ENCODE data around the gene PPFIBP1.

Gene PPFIBP1

DNA sequence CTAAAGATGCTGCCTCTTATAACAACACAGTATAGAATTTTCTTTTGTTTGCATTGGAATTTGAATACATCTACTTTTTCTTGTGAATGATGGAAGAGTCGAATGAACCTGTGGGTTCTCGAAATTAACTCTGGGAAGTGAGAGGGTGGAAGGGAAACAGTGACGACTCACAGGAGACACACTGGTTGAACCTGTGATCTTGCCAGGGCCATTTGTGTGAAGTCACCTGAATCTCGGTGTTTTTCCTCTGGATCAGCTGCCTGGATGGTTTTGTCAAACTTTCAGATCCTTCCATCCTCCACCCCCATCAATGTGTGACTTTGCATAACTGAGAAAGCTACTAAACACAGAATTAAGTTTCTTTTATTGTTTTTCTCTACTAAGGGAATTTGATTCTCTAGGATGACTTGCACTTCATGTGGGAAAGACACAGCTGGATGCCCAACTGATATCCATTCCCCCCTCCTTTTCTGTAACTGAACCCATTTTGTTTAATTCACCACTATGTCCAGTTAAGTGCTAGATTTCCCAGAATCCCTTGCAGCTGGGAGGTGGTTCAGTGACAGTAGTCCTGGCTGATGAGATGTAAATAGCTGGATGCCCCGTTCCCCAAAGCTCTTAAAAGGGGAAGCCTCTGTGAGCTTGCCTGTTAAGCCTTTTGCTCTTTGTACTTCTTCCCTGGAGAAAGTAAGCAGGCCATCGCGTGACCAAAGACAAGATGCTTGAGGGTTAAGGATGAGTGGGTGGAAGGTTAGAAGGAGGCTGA is 6.3 kb downstream of the PPFIBP1 start:
- FAIRE-seq (no peak), DNase-seq (ENCODE audit: insufficient read length, low spot score) (no peak)
- no peak for TF ChIP-seq CTCF (IDR thresholded peaks at IDR 0.05; ENCODE audit: insufficient read depth, missing control alignments)

- DNase-seq (ENCODE audit: insufficient read length, low spot score) = no peak
- no peak for FAIRE-seq
- no peak for TF ChIP-seq CTCF (IDR thresholded peaks at IDR 0.05; ENCODE audit: insufficient read depth, missing control alignments)
Measured at GRCh38 chr12:27531896-27532295, 7.9 kb downstream of the PPFIBP1 start.

DNA sequence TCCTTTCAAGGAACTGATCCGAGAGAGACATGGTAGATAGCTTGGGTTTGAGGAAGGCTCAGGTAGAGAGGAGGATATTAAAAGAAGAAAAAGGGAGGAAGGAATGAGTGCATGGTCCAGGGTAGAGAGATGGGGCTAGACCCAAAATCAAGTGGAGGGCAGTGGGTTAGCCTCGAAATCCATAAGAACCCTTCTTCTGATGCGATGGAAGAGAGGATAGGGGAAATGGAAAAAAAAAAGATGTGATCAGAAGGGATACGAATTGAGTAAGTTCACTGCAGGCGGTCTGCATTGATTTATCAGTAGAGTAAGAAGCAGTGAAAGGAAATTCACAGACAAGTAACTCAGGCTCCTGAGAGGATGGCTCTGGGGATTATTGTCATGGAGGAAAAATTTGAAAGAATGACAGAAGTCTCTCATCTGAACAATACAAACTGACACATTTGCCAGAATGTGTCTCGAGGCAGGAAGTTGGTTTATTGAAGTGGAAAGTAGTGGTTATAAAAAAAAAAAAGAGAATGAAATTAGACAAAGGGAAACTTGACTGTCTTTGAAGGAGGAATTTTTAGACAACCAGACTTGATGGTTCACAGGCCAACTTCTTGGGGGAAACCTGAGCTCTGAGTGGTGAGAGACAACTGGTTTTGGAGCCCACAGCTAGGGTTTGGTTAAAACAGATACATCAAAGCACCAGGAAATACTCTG is 10.2 kb downstream of the PPFIBP1 start:
- FAIRE-seq = no peak
- no peak for TF ChIP-seq CTCF (IDR thresholded peaks at IDR 0.05; ENCODE audit: insufficient read depth, missing control alignments)

DNA sequence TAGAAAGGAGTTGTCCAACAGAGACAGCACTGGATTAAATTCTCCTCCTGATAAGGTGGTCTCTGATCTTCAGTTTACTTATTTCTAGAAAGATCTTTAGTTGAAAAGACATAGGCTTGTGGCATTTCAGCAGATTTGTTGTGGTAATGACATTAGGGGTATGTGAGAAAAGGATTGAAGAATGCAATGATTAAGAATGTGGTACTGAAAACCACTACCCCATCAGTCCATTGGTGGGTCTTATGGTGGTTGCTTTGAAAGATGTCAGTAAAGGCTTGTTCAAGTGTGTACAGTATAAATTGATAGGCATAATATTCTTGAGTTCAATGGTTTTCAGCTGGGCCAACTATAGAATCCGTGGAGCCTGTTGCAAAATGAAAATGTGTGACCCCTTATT is 10.8 kb downstream of the PPFIBP1 start:
- DNase-seq (ENCODE audit: insufficient read length, low spot score) (no peak), FAIRE-seq (no peak)
- no peak for TF ChIP-seq CTCF (IDR thresholded peaks at IDR 0.05; ENCODE audit: insufficient read depth, missing control alignments)

More for the DNA sequence above, 10.2 kb downstream of the PPFIBP1 start:
- no peak for DNase-seq (ENCODE audit: insufficient read length, low spot score)

DNA sequence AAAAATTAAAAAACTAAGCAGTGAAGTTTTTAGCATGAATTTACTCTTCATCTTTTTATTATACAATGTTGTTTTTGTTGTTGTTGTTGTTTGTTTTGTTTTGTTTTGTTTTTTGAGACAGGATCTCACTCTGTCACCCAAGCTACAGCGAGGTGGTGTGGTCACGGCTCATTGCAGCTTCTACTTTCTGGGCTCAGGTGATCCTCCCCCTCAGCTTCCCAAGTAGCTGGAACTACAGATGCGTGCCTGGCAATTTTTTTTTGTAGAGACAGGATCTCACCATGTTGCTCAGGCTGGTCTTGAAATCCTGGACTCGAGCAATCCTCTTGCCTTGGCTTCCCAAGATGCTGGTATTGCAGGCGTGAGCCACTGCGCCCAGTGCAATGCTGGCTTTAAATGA is 11.3 kb downstream of the PPFIBP1 start:
- DNase-seq (ENCODE audit: insufficient read length, low spot score) (no peak), FAIRE-seq (no peak)
- no peak for TF ChIP-seq CTCF (IDR thresholded peaks at IDR 0.05; ENCODE audit: insufficient read depth, missing control alignments)

DNA sequence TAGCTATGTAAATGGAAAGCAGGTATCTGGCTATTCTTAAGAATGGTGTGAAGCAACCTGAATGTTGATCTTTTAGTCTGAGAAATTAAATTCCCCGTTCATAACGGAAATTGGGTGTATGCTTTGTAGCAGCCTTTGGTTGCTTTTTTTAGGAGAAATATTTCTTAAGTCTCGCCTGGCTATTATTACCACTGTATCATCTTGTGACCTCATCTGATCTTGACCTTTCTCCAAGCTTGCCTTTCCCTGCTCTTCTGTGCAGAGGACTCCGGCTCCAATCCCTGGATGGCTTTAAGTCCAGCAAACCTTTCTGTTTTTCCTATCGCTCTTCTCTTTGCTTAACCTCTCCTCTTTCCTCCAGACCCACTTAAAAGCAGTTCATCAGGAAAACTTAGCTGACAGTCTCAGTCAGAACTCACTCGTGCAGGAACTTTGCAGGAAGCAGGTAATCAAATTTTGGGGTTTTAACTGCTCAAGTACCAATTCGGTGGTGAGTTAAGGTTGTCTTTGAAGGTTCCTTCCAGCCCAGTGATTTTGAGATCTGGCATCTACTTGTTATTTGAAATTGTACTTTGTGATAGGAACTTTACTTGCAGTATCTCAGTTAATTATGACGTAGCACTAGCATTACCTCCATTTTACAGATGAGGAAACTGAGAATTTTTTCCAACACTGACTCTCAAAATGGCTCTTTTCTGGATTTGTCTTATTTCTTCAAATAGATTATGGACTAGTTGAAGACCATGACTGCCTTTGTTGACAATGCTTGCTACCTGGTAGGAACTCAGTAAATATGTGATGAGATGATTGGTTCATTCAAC is 14.1 kb downstream of the PPFIBP1 start:
- DNase-seq (ENCODE audit: insufficient read length, low spot score) (no peak), FAIRE-seq (no peak)
- no peak for TF ChIP-seq CTCF (IDR thresholded peaks at IDR 0.05; ENCODE audit: insufficient read depth, missing control alignments)
